Jurkat, Clone E6-1 (cell line): ENCODE measurements around the gene LZIC.

ENCODE experiments used
- DNase-seq: peaks from one replicate; pipeline ENCODE4 v3.0.0-alpha.2; 2011; ENCODE audit warnings: low read depth, low spot score
- H3K4me3 ChIP-seq: 2 replicates; pipeline ENCODE4 v1.5.1; 2011; ENCODE audit warnings: mild to moderate bottlenecking, low read length, control low read depth, moderate library complexity

LZIC gene

DNA sequence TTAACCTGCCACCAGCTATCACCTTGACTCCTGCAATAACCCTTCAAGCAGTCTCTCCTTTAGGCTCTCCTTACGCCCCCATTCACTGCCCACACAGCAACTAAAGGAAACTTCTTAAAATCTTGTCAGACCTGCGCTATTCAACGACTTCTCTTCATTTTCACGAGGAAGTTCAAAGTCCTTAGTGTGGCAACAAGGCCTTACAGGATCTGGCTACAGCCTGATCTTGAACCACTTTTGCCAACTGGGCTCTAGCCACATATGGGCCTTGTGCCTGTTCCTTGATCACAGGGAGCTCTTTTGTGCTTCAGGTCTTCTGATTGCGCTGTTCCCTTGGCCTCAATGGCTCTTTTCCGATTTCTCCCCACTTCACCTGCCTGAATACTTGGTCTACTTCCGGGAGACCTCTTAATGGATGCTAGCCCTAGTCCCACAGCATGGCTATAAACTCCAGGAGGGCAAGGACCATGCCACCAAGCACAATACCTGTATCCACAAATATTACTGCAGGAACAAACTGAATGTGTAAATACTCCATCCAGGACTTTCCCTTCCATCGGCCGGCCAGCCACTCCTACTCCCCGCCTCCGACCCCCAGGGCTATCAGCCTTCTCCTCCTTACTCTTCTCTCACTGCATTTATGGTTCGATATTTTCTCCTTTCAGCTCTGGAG, 30.8 kb downstream of the LZIC start:
- H3K4me3 ChIP-seq: no peak overlapping the region
- DNase-seq: no peak

DNA sequence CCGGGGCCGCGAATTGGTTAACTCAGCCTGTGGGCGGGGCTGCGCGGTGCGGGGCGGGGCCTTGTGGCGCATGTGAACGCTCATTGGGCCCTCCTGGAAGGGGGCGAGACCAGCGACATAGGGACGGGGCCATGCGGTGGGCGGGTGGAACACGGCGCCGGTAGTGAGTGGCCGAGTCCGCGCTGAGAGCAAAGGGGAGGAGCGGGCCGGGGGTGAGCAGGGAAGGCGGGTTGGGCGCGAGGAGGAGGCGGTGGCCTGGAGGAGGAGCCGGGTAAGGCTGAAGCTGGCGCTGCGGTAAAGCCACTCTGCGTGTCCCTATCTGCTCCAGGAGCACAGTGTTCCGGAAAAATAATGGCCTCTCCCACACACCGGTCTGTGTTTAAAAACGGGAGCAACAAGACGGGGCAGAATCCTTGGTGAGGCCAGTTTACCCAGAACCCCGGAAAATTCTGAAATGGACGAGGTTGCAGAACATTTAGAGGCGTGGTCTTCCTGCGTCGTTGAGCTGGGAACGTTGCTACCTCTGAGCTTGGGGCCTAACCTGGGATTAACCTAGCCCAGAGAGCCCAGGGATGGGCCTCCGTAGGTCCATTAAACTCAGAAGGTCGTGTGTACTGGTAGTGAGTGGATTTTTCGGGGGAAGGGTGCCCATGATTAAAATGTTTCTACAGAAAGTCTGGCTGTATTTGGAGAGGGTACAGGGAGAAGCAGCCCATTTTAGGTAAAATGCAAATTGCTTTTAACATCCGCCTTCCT, 32.6 kb downstream of the LZIC start:
- H3K4me3 ChIP-seq: peak overlapping the region; percentile 65
- peak; percentile 97 for DNase-seq

DNA sequence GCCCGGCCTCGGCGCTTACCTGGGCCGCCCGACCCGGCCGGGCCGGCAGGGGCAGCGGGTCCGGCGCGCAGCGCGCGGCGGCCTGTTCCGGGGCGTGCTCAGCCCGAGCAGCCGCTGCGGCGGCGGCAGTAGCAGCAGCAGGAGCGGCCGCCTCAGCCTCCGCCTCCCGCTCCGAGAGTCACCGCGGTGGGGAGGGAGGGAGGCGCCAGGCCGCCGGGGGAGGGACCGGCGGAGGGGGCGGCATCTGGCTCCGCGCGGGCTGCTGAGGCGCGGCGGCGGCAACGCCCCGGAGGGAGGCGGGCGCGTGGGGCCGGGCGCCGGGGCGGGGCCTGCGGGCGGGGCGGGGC, 33.1 kb downstream of the LZIC start, which contains the start of gene CTNNBIP1:
TSS of gene CTNNBIP1 (minus strand) at position 194 of the 347 bp plus-strand sequence. CDS start 38,205 bp downstream, outside the sequence.
- H3K4me3 ChIP-seq: peak within 1 kb of the TSS; percentile 76
- no peak for DNase-seq

DNA sequence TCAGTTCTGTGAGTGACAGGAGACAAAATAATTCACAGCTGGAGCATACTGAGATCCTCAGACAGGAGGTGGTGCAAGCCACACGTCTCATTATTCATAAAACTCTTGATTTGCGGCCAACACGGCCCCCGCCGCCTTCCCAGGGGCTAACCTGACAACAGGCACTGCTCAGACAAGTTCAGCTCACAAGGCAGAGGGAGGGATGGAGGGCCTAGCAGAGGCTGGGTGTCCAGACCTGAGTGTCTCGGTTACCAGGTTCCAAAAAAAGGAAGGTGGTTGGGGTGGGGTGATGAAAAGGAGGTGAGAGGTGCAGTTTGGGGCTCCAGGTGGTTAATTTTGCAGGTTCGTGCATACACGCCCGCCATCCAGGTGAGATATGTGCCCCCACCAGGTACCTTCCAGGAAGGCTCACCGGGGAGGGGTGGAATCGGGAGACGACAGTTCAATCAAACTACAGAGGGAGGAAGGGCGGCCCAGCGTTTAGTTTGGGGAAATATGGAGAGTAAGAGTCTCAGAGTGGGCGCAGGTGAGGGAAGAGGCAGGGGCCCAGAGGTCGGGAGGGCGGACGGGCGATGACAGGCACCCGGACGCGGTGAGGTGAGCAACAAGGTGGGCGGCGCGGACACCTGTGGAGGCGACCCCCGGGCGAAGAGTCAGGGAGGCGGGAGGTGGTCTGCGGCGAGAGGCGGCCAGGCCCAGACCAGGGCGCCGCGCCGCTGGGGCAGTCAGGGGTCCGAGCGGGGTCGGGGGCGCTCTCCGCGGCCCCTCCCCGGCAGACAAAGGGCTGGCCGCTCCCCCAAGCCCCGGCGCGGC, 33.8 kb downstream of the LZIC start:
- H3K4me3 ChIP-seq: peak overlapping the region; percentile 76
- no peak for DNase-seq

DNA sequence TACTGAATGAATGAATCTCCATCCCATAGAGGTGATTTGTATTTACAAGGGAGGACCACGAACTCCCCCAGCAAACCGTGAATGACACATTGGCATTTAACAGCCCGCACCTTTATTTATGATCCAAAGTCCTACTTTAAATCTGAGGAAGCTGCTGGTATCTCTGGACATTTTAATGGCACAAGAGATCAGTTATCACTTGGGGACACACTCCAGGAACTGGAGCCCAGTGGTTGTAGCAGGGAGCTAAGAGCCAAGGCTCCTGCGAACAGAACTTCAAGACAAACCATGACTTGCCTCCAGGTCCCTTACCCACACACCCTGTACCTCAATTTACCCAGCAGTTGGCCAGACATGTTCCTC, 34.3 kb downstream of the LZIC start:
- no peak for DNase-seq
- peak overlapping the region; percentile 76 for H3K4me3 ChIP-seq

DNA sequence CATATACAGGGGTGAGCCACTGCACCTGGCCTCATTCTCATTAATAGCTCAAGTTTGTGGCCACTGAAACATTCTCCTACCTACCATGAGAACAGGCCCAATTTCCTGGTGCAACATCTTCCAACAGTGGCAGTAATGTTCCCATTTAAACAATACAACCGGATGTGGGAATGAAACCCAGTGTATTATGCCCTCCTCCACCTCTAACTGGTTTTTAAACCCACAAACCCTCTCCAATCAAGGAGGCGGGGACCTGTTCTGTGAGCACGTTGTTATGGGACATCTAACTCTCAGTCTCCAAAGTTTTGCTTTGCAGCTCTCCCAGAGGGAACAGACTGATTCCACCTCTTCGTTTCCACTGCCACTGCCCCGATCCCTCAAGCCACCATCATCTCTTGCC, 35.8 kb downstream of the LZIC start:
- DNase-seq: peak; percentile 75
- peak overlapping the region; percentile 6 for H3K4me3 ChIP-seq

DNA sequence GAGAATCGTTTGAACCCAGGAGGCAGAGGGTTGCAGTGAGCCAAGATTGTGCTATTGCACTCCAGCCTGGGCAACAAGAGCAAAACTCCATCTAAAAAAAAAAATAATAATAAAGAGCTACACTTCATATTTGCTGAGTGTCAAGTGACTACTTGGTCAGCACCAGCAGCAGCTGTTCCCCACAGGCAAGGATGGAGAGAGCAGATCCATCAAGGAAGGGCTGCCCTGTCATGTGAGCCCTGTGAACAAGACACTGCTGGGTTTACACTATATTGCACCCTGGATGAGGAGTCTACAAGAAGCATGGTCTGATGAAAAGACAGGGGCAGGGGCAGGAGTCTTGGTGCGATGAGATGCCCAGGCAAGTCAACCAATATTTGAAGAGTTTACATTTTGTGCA, 36.7 kb downstream of the LZIC start:
- no peak overlapping the region for H3K4me3 ChIP-seq
- no peak for DNase-seq

DNA sequence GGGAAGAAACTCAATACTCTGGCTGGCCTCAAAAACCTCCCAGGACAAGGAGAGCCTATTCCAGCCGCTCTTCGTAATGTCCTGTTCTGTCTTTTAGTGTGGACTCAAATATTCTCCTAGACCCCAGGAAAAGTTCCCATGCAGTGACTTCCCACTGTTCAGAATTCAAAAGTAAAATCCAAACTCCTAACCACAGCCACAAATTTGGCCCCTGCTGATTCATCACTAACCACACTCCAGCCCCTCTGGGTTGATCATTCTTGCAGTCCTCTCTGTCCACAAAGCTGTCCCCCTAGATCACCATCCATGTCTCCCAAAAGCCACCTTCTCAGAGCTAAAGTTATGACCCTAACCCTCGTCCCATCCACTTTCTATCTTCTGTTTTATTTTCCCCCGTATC, 38.2 kb downstream of the LZIC start:
- no peak overlapping the region for H3K4me3 ChIP-seq
- DNase-seq: no peak

DNA sequence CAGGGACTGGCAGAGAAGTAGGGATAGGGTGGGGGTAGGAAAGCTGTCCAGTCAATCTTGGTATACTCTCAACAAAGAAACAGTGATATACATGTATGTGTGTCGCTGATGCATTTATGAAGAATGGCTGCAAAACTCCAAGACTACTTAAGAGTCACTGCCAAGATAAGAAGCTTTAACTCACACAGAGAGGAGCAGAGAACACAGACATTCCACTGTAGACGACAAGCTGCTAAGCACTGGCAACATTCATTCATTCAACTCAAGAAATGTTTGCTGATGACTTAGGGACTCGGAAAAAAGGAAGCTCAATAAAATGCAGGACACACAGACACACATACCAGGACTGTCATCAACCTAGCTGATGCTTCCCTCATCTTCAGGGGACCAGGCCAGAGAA, 38.6 kb downstream of the LZIC start:
- no peak for DNase-seq
- no peak overlapping the region for H3K4me3 ChIP-seq

DNA sequence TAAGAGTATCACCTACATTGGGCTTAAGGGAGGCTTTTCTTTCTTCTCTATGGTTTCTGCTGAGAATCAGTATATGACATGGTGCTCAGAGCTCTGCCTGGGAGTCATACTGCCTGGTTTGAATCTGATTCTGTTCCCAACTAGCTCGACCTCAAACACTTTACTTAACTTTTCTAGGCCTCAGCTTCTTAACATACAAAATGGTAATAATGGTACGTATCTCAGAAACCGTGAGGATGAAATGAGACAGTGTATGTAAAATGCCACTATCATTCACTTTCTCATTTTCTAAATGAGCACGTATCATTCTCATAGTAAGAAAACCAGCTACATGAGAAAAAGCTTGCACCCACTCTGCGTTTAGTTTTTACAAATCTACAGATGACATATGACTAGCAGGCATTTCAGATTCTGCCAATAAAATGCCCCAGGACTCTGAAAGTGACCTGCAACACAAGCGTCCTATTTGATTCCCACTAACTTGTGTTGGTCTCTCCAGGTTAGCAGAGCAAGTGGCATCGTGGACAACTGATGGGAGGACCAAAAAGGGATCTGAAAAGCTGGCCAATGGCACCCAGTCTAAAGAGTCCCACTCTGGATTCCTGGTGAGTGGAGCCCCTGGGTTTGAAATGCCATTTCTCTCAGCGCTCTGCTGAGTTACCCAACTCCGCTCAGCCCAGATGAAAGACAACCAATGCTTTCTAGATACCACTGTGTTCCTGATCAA, 39.2 kb downstream of the LZIC start:
- H3K4me3 ChIP-seq: no peak overlapping the region
- no peak for DNase-seq

DNA sequence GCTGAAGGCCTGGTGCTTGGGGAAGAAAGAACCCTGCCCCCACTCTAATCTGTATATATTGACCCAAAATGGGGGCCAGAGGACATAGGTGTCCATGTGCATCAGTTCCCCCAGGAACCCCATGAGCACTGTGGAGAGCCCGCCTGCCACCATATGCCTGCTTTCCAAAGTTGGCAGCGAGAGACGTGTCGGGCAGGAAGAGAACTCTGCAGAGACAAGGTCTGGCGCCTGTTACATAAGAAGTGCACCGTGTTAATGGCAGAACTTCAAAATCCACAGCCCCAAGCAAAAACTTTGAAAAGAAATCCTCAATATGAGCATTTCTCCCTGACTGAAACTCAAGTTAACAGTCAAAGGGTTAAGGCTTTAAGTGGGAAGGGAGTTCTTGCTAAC, 41.1 kb downstream of the LZIC start:
- no peak for DNase-seq
- H3K4me3 ChIP-seq: no peak overlapping the region

DNA sequence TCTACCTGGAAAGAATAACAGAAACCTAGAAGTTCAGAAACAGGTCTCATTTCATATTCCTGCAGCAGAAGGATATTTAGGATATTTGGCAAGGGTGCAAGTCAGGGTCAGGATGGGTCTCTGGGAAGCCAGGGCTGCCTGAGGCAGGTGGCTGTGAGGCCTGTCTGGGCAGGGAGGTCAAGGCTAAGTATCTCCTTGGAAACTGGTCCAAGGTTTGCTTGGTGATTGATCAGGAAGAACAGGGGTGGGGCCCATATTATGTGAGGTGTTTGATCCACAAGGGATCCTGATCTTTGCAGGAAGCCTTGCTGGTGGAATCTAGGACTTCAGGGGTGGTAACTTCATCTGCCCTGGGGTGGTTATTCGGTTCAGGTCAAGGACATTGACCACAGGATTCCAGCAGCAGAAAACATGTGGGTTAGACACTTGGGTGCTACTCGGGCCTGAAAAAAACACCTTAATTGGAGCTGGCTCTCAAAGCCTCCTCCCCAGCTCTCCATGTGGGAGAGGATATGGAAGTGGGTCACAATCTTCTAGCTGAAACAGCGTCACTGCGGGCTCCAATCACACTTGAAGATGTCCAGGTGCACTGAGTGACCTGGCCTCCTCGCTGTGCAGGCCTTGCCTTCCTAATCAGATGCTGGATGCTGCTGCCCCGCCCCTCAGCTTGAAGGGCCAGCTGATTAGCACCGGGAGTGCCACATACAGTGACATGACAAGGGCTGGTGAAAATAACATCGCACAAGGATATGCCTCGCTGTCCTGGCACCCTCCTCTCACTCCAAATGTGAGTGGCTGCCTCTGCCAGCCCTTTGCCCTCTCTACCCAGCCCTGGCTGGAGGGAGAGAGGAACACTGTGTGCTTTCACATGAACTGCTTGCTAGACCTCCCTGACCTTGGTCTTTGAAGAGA, 41.8 kb downstream of the LZIC start:
- H3K4me3 ChIP-seq: no peak overlapping the region
- no peak for DNase-seq

DNA sequence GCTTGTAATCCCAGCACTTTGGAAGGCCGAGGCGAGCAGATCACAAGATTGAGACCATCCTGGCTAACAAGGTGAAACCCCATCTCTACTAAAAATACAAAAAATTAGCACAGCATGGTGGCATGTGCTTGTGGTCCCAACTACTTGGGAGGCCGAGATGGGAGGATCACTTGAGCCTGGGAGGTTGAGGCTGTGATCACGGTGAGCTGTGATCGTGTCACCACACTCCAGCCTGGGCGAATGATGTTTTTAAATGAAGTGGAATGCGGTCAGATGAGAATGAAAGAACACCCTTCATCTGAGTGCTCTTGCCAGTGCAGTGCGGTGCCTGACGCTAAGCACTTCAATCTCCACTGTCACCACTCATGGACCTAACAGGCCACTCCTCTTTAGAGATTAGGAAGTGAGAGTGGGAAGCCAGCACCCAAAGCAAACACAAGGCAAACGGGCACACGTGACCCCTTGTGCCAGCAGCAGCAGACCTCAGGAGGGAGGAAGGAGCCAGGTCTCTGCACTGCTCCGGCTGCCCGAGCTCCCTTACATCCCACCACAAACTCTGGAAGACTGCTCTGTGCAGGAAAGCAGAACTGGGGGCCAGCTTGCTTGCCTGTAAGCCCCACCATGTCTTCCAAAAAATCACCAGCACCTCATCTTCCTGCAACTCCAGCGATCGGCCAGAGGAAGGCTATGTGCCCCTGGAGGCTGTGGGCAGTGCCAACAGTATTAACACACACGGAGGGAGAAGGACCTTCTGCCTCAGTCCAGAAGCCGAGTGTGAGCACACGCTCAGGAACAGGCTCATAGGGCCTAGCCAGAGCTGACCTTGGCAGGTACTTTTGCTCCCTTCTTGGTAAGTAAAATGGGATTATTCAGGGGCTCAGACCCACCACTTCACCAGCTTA, 42.8 kb downstream of the LZIC start:
- H3K4me3 ChIP-seq: no peak overlapping the region
- DNase-seq: no peak

DNA sequence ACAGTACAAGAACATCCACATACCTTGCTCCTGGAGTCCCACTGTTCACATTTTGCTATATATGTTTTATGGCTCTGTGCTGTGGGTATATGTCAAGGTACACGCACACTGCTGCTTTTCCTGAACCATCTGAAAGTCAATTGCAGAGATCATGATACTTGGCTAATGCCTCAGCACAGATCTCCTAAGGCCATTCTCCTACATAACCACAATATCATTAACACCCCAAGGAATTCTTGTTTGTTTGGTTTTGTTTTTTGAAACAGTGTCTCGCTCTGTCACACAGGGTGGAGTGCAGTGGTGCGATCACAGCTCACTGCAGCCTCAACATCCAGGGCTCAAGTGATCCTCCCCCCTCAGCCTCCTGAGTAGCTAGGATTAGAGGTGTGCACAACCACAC, 49.1 kb downstream of the LZIC start:
- DNase-seq: no peak
- H3K4me3 ChIP-seq: no peak overlapping the region

DNA sequence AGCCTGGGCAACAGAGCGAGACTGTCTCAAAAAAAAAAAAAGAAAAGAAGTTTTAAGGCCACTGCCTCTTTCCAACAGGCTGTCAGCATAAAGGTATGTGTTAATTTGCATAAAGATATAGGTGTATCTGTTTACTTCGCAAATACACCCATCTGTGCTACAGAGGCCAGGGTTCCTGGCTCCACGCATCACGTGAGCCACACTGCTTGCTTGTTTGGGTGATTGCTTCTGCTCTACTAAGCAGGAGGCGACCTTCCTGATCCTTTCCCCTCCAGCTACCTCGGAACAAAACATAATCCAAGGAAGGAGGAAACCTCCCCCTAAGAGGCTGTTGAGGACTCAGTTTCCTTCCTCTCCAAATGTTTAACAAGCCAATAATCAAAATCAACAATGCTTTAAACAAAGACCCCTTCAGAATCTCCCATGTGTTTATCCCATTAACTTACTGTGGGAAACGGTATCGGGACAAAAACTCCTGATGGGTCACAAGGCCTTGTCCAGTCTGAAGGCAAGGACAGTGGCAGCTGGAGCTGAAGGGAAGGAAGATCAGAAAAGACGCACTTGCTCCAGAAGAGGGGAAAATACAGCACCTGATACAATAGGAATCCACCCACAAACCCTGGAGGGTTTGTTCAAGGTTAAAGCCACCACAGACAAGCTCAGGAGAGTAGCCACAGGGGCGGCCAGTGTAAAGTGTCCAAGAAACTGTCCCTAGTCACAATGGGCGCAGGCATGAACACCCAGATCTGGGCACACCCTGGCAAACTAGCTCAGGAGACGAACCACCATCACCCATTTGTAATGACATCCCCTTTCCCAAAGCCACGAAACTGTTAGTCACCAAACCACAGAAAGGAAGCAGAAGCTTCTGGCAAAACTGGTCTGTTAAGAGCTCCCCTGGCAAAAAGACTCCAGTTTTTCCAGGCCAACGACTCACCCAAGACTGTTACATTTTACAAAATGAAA, 50.3 kb downstream of the LZIC start:
- peak; percentile 43 for DNase-seq
- no peak overlapping the region for H3K4me3 ChIP-seq

DNA sequence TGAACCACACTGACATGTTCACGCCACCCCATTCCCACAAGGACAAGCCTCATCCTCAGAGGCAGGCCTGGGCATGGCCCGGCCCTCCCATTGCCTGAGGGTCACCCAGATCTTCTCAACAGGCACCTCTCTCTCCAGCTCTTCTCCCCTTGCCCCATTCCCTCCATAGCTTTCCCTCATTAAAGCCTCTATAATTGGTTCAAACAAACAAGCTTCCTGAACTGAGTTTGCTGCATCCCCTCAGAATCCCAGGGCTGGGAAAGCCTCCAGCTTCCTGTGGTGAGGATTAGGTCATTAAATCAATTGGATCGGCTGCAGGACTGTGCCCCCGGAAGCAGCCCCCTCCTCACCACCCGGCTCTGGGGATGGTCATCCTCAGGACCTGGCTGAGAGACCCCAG, 52.0 kb downstream of the LZIC start:
- DNase-seq: no peak
- H3K4me3 ChIP-seq: no peak overlapping the region
